Spinal cord (tissue), 10 donors: ENCODE results near the gene UMPS. TPM values are rescaled to one million over a fixed set of nuclear protein-coding genes. Genes with fewer than 3 reads are reported as not detected.

Experiments used
- DNase-seq, 6 donors: peaks; one replicate each; pipeline versions ENCODE4 v3.0.0 to v3.0.0-alpha.2; 2013 to 2015; ENCODE audit warnings: low spot score in 6 of 6, low read depth in 4 of 6
- H3K27ac ChIP-seq: one replicate; pipeline ENCODE4 v1.5.1; 2013; ENCODE audit warnings: low read depth, low read length, control low read depth
- H3K27me3 ChIP-seq: one replicate; pipeline ENCODE4 v1.6.1; 2013; ENCODE audit warnings: low read length; ENCODE audit not compliant: control insufficient read depth, insufficient read depth
- H3K36me3 ChIP-seq: one replicate; pipeline ENCODE4 v1.6.1; 2013; ENCODE audit warnings: low read length; ENCODE audit not compliant: control insufficient read depth, insufficient read depth
- H3K4me1 ChIP-seq: one replicate; pipeline ENCODE4 v1.6.1; 2013; ENCODE audit warnings: low read length; ENCODE audit not compliant: control insufficient read depth, insufficient read depth
- H3K4me3 ChIP-seq: one replicate; pipeline ENCODE4 v1.5.1; 2013; ENCODE audit warnings: low read depth, low read length, control low read depth
- H3K9me3 ChIP-seq: one replicate; pipeline ENCODE4 v1.6.1; 2013; ENCODE audit warnings: low read length; ENCODE audit not compliant: control insufficient read depth, insufficient read depth
- WGBS: methylation state at CpG from one replicate; pipeline ENCODE4 v1.1.5; 2013; ENCODE audit warnings: missing lambda C conversion rate; ENCODE audit not compliant: insufficient coverage; 5-methylcytosine and 5-hydroxymethylcytosine counted together
- long read RNA-seq, 4 donors: transcript quantifications; one replicate each; lab custom pipeline, GENCODE V29; 2026
- polyA plus RNA-seq, 2 donors: library from polyadenylated mRNA; unstranded; fragments of 120-200 nt; gene quantifications; one replicate each; pipeline ENCODE4 v1.2.1, GENCODE V29; 2013; ENCODE audit not compliant: insufficient read length in 2 of 2
- total RNA-seq, 2 donors: library from RNA; depleted of rRNA in 1 of 2; stranded (reverse); fragments of 120-200 nt in 1 of 2; fragments of >200 nt in 1 of 2; gene quantifications; one replicate each; pipeline versions ENCODE4 v1.2.3 to v1.2.4, GENCODE V29; 2013 to 2014
- donor health status: healthy.

Gene UMPS
- total RNA-seq (10 to 100 TPM; 24.0 to 33.6 TPM), polyA plus RNA-seq (10 to 100 TPM; 31.4 to 31.6 TPM)
- long read RNA-seq, donor 1, full-length matches to known transcripts, result 7 of 18 reads
- long read RNA-seq, donor 1, partial matches to known transcripts, result 11 of 18 reads
- long read RNA-seq, donor 1, other reads (novel, unspliced or antisense), result 0 of 18 reads
- long read RNA-seq, donor 2, full-length matches to known transcripts, result 7 of 7 reads
- long read RNA-seq, donor 2, partial matches to known transcripts, result 0 of 7 reads
- long read RNA-seq, donor 2, other reads (novel, unspliced or antisense), result 0 of 7 reads
- long read RNA-seq, donor 3, partial matches to known transcripts, result 0 of 1 reads
- long read RNA-seq, donor 3, other reads (novel, unspliced or antisense), result 0 of 1 reads
- long read RNA-seq, donor 4, full-length matches to known transcripts, result 17 of 25 reads
- long read RNA-seq, donor 4, partial matches to known transcripts, result 8 of 25 reads
- long read RNA-seq, donor 4, other reads (novel, unspliced or antisense), result 0 of 25 reads

- Histone ChIP-seq H3K9me3 (no peaks in the 10 kb centered on the region), H3K4me1 (peaks cover 13% of the 10 kb centered on the region), H3K27me3 (no peaks in the 10 kb centered on the region), H3K36me3 (peaks cover 3% of the 10 kb centered on the region), H3K4me3 (peak within 1 kb of the TSS; percentile 93), H3K27ac (peak within 1 kb of the TSS; percentile 63)
- DNase-seq, result peak; percentile 70 to 97 (median 82)
- under 1% methylated on average over 32 of the region's 44 CpGs for WGBS
Measured at GRCh38 chr3:124730129-124730940, at the start of gene UMPS. Gene UMPS (plus strand): TSS chr3:124730452. CDS start chr3:124730472, 20 bp downstream.

- Histone ChIP-seq H3K4me1 (no peaks in the 10 kb centered on the region), H3K27ac (no peak overlapping the region), H3K4me3 (no peak overlapping the region), H3K9me3 (no peaks in the 10 kb centered on the region), H3K27me3 (no peaks in the 10 kb centered on the region), H3K36me3 (peaks cover 11% of the 10 kb centered on the region)
- no peak for DNase-seq
- WGBS, result 86% methylated on average over 4 of the region's 4 CpGs
Measured at GRCh38 chr3:124680521-124680920, 49.7 kb upstream of the UMPS start.

DNA sequence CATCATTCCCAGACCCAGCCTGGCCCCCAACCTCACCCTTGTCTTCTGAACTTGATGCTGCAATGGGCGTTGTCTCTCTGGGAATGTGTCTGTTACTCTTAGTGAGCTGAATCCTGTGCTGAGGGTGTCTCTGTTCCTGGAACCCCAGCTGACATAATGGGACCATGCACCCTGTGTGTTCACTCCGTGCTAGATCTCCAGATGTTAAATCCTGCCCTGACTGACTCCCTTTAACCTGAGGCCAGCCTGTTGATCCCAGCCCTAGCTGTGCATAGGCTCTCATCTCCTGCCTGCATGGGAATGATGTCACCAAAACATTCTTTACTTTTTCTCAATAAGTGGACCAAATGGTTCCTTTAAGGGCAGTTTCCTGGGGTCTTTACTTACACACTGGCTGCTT lies 48.0 kb upstream of the UMPS start:
- Histone ChIP-seq H3K9me3 (no peaks in the 10 kb centered on the region), H3K4me1 (no peaks in the 10 kb centered on the region), H3K36me3 (peaks cover 11% of the 10 kb centered on the region), H3K27me3 (no peaks in the 10 kb centered on the region), H3K4me3 (no peak overlapping the region), H3K27ac (no peak overlapping the region)
- WGBS, result 87% methylated on average over 2 of the region's 2 CpGs
- no peak for DNase-seq

DNA sequence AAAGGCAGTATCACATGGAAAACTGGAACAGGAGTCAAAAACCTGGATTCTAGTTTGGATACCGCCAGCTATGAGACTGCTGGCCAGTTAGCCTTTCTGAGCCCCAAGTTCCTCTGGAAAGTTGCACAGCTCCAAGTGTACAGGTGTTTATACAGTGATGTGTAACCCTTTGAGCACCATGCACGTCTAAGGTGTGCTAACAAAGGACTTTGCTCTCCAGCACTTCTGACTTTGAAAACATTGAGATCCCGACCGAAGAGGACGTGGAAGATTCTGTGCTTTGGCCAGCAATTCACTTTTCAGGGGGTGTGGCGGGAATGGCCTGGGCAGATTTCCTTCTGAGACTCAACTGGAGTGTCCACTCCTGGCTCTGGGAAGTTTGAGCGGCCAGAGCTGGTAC lies 45.8 kb upstream of the UMPS start:
- Histone ChIP-seq H3K9me3 (no peaks in the 10 kb centered on the region), H3K36me3 (peaks cover 5% of the 10 kb centered on the region), H3K27me3 (no peaks in the 10 kb centered on the region), H3K27ac (no peak overlapping the region), H3K4me1 (no peaks in the 10 kb centered on the region), H3K4me3 (no peak overlapping the region)
- DNase-seq, result no peak
- 94% methylated on average over 7 of the region's 7 CpGs for WGBS

DNA sequence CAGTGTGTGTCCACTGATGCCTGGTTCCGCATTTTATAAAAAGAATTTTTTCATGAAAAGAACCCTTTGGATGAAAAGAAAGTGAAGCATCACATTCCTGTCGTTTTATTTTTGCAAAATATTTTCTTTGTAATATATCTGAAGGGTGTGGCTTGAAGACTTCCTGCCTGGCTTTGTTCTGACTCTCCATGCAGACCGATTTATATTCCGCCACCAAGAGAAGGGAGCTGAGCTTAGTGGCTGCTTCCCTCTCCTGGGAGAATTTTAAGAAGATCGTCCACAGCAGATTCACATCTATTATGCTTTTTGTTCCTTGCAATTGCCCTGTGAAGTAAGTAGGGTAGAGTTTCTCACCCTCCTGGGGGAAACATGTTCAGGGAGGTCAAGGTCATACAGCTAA lies 45.2 kb upstream of the UMPS start:
- Histone ChIP-seq H3K4me3 (no peak overlapping the region), H3K27me3 (no peaks in the 10 kb centered on the region), H3K27ac (no peak overlapping the region), H3K9me3 (no peaks in the 10 kb centered on the region), H3K36me3 (peaks cover 5% of the 10 kb centered on the region), H3K4me1 (no peaks in the 10 kb centered on the region)
- peak in 1 of 6 donors; percentile 5 for DNase-seq
- WGBS, result no CpG with 5 or more reads among the region's 5 CpGs

GRCh38 chr3:124685481-124685880 lies 44.8 kb upstream of the UMPS start:
- H3K27ac ChIP-seq, result no peak overlapping the region
- 79% methylated on average over 5 of the region's 7 CpGs for WGBS

DNA sequence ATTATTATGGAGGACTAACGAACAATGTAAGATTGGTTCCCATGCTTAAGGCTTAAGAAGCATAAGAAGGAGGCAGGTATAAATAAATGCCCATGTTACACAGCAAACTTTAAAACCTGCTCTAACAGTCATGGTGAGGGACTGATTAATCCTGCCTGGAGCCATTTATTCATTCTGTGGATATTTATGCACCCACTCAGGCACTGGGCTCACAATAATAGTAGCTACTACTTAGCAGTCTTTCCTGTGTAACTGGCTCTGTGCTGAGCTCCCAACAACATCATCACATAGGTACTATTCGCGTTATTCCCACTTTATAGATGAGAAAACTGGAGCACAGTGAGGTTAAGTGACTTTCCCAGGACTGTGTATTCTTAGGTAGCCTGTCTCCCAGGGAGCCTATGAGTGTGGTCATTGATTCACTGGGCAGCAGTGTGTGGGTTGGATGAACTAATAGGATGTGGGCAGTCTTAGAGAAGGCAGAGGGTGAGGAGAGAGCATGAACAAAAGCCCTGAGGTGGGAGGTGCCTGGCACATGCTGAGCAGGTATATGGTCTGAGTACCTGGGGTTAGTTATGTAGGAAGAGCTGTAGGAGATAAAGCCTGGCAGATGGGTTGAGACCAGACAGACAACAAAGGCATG lies 44.1 kb upstream of the UMPS start:
- DNase-seq, result no peak
- no peaks in the 10 kb centered on the region for H3K27me3 ChIP-seq
- no peak overlapping the region for H3K4me3 ChIP-seq
- no peak overlapping the region for H3K27ac ChIP-seq
- H3K9me3 ChIP-seq, result no peaks in the 10 kb centered on the region
- whole genome bisulfite sequencing, result no CpG with 5 or more reads among the region's 3 CpGs
- H3K36me3 ChIP-seq, result peaks cover 5% of the 10 kb centered on the region
- H3K4me1 ChIP-seq, result no peaks in the 10 kb centered on the region

More at GRCh38 chr3:124685481-124685880, 44.8 kb upstream of the UMPS start:
- H3K36me3 ChIP-seq, result peaks cover 5% of the 10 kb centered on the region
- no peak overlapping the region for H3K4me3 ChIP-seq
- no peaks in the 10 kb centered on the region for H3K4me1 ChIP-seq
- H3K9me3 ChIP-seq, result no peaks in the 10 kb centered on the region
- H3K27me3 ChIP-seq, result no peaks in the 10 kb centered on the region
- DNase-seq, result no peak

DNA sequence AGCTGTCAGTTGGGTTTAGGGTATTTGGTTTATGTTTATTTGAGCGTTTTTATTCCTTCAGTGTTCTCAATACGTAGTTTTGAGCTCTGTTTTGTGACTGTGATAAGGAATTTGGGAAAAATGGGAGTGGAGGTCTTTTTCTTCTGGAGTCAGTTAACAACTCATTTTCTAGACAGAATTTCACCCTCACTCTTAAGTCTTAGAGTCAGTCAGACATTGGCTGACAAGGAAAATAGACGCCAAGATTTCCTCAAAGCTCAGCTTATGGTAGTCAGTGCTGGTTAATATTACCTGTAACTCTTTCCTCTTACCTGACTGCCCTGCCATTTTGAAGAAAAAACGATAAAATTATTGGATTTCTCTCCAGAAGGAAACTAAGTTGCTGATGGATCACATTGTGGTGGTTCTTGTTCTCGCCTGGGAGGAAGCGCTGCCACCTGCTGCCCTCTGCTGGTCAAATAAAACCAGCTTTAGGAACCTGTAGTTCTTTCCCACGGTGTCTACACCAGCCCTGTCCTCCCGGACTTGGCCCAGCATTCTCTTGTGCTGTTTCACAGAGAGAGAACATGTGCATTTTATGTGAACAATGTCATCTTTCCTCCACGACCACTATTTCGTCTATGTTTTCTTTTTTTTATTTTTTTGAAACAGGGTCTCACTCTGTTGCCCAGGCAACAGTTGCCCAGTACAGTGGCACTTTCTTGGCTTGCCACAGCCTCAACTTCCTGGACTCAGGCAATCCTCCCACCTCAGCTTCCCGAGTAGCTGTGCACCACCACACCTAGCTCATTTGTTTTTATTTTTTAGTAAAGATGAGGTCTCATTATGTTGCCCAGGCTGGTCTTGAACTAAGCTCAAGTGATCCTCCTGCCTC lies 41.4 kb upstream of the UMPS start:
- DNase-seq, result peak; percentile 33 to 92 (median 62)
- H3K27me3 ChIP-seq, result no peaks in the 10 kb centered on the region
- peaks cover 3% of the 10 kb centered on the region for H3K36me3 ChIP-seq
- WGBS, result 31% methylated on average over 6 of the region's 11 CpGs
- H3K9me3 ChIP-seq, result no peaks in the 10 kb centered on the region
- no peaks in the 10 kb centered on the region for H3K4me1 ChIP-seq
- H3K4me3 ChIP-seq, result no peak overlapping the region
- no peak overlapping the region for H3K27ac ChIP-seq

DNA sequence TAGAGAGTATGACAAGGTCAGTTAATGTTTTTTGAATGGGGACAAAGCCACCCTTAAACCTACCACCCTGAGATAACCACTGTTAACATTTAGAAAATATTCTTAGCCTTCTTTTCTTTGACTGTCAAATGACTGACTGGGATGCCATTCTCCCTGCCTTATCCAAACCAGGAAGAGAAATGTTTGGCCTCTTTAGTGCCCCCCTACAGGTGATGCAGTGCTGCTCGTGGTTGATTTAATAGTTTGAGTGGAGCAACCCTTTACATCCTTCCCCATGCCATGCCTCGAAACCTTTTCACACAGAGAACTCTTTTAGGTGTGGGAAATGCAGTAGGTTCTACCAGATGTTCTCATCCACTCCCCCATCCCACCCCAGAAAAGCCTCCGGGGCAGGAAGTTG lies 38.7 kb upstream of the UMPS start:
- Histone ChIP-seq H3K36me3 (no peaks in the 10 kb centered on the region), H3K4me1 (no peaks in the 10 kb centered on the region), H3K27ac (no peak overlapping the region), H3K4me3 (no peak overlapping the region), H3K9me3 (no peaks in the 10 kb centered on the region), H3K27me3 (no peaks in the 10 kb centered on the region)
- DNase-seq, result no peak
- WGBS, result no CpG with 5 or more reads among the region's 3 CpGs
